Gastrocnemius medialis (tissue), 4 donors: ENCODE results near the gene P2RX2. TPM values are rescaled to one million over a fixed set of nuclear protein-coding genes. Genes with fewer than 3 reads are reported as not detected.

Source experiments
- ATAC-seq, 2 donors: fragments of 150-250 bp; one replicate each; pipeline ENCODE4 v1.9.1; 2016
- DNase-seq, 2 donors: peaks; one replicate each; pipeline ENCODE4 v3.0.0-alpha.2; 2019
- H3K27ac ChIP-seq, 4 donors: fragments of 200-600 bp; sonication (generic); 1 replicate in 1 of 4; 2 replicates in 3 of 4; pipeline ENCODE4 v1.5.1; 2016 to 2018; ENCODE audit warnings: mild to moderate bottlenecking in 2 of 4, moderate library complexity in 1 of 4
- H3K27me3 ChIP-seq, 3 donors: fragments of 200-600 bp; sonication (generic) in 2 of 3; 1 replicate in 1 of 3; 2 replicates in 2 of 3; pipeline versions ENCODE4 v1.5.1 to v1.6.0; 2016 to 2019; ENCODE audit warnings: mild to moderate bottlenecking in 1 of 3, moderate library complexity in 1 of 3
- H3K36me3 ChIP-seq, 2 donors: fragments of 200-600 bp; sonication (generic) in 1 of 2; one replicate each; pipeline ENCODE4 v1.5.1; 2017 to 2018
- H3K4me1 ChIP-seq, 2 donors: fragments of 200-600 bp; sonication (generic) in 1 of 2; one replicate each; pipeline ENCODE4 v1.5.1; 2016 to 2017; ENCODE audit warnings: mild to moderate bottlenecking in 2 of 2
- H3K4me3 ChIP-seq, 4 donors: fragments of 200-600 bp; sonication (generic) in 3 of 4; 1 replicate in 1 of 4; 2 replicates in 3 of 4; pipeline ENCODE4 v1.5.1; 2016 to 2019; ENCODE audit warnings: mild to moderate bottlenecking in 2 of 4
- H3K9me3 ChIP-seq, 3 donors: fragments of 200-600 bp; sonication (generic) in 2 of 3; 1 replicate in 1 of 3; 2 replicates in 2 of 3; pipeline ENCODE4 v1.5.1; 2016 to 2019
- POLR2A ChIP-seq, 2 donors: fragments of 450-650 bp; IDR thresholded peaks; one replicate each; pipeline ENCODE4 v1.6.1; 2017; ENCODE audit warnings: antibody characterized with exemption in 2 of 2, mild to moderate bottlenecking in 2 of 2, moderate library complexity in 2 of 2
- in situ Hi-C, 4 donors: fragments of 200-750 bp; cut with MboI; loops; one replicate each; pipeline versions ENCODE4 v1.15.0 to v1.8.0; 2017; ENCODE audit warnings: low sequenced_read_pairs in 4 of 4
- intact Hi-C: fragments of 100-400 bp; cut with DNase I; formaldehyde crosslinking; loops from one replicate; pipeline ENCODE4 v1.15.1; 2023; ENCODE audit warnings: low total_unique reads
- total RNA-seq, 4 donors: library from RNA; depleted of rRNA; stranded (reverse); fragments of >200 nt; gene quantifications; one replicate each; pipeline versions ENCODE4 v1.1.0 to v1.2.3, GENCODE V29; 2016
- TF ChIP-seq, protein P1 (sequence below), 5 experiments: fragments of 450-650 bp in 3 of 5; fragments of 200-600 bp in 2 of 5; sonication (generic) in 2 of 5; IDR thresholded peaks in 4 of 5; conservative IDR thresholded peaks in 1 of 5; 1 replicate in 4 of 5; 2 replicates in 1 of 5; pipeline ENCODE4 v1.5.1; 2016 to 2019; ENCODE audit warnings: antibody characterized with exemption in 5 of 5, mild to moderate bottlenecking in 3 of 5, moderate library complexity in 3 of 5

The P2RX2 gene
- total RNA-seq, 4 donors from 2014 or later: not detected

DNA sequence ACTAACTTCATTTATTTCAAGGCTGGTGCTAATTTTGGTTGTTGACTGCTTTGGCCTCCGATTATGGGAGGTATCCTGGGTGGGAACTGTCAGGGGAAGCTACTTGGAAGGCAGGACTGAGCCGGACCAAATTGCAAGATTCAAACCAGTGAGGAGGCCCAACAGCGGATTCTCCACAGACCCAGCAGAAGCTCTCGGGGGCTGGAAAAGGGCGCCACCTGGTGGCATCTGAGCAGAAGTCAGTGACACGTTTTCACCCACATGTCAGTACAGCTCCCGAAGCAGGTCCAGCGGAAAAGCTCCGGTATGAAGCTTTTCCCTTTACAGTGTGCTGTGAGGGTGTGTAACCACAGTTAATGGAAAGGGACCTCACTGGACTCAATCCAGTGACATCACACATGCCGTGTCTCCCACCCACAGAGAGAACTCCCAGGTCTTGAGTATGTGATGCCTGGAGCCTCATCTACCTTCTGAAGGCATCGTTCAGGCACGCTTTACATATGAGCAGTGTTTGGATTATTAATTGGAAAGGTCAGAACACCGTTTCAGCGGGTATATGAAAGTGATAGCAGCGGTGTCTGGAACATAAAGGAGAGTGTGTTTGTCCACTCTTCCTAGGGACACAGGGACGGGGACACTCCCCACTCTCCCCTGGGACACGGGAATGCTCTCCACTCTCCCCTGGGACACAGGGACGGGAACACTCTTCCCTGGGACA is 3.6 kb upstream of the P2RX2 start:
- no peak overlapping the region for H3K4me3 ChIP-seq
- H3K27ac ChIP-seq: no peak overlapping the region
- H3K4me1 ChIP-seq: no peaks in the 10 kb centered on the region
- H3K36me3 ChIP-seq: no peaks in the 10 kb centered on the region
- H3K9me3 ChIP-seq: peaks cover 0 to 12% (median 0%) of the 10 kb centered on the region in 3 donors
- no peak for TF ChIP-seq POLR2A (IDR thresholded peaks at IDR 0.05)
- TF ChIP-seq, protein P1, sequence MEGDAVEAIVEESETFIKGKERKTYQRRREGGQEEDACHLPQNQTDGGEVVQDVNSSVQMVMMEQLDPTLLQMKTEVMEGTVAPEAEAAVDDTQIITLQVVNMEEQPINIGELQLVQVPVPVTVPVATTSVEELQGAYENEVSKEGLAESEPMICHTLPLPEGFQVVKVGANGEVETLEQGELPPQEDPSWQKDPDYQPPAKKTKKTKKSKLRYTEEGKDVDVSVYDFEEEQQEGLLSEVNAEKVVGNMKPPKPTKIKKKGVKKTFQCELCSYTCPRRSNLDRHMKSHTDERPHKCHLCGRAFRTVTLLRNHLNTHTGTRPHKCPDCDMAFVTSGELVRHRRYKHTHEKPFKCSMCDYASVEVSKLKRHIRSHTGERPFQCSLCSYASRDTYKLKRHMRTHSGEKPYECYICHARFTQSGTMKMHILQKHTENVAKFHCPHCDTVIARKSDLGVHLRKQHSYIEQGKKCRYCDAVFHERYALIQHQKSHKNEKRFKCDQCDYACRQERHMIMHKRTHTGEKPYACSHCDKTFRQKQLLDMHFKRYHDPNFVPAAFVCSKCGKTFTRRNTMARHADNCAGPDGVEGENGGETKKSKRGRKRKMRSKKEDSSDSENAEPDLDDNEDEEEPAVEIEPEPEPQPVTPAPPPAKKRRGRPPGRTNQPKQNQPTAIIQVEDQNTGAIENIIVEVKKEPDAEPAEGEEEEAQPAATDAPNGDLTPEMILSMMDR (IDR thresholded peaks at IDR 0.05 in 4 of 5, conservative IDR thresholded peaks at IDR 0.05 in 1 of 5): peak; percentile 41 to 79 (median 73)
- in situ Hi-C loops (loop anchor here in 1 of 4 donors (25.0 kb wide), 1 partner anchor 203 kb away; no protein-coding TSS in a partner anchor), intact Hi-C loops (loop anchor here (5.0 kb wide), 2 partner anchors 198 to 463 kb away; no protein-coding TSS in a partner anchor)
- H3K27me3 ChIP-seq: peaks cover 39 to 77% (median 58%) of the 10 kb centered on the region in 3 donors
- ATAC-seq (peak; percentile 49 to 77), DNase-seq (peak; percentile 43 to 46)

DNA sequence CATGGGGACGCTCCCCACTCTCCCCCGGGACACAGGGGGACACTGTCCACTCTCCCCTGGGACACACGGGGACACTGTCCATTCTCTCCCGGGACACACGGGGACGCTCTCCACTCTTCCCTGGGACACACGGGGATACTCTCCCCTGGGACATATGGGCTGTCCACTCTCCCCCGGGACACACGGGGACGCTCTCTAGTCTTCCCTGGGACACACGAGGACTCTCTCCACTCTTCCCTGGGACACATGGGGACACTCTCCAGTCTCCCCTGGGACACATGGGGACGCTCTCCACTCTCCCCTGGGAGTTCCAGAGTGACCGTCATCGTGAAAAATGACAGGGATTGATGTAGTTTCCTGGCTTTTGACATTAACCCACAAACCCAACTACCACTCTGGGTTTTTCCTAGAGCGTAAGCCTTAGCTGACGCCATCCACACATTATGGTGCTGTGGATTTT is 3.0 kb upstream of the P2RX2 start:
- intact Hi-C loops (loop anchor here (5.0 kb wide), 2 partner anchors 198 to 463 kb away; no protein-coding TSS in a partner anchor), in situ Hi-C loops (loop anchor here in 1 of 4 donors (25.0 kb wide), 1 partner anchor 203 kb away; no protein-coding TSS in a partner anchor)
- Histone ChIP-seq H3K27ac (no peak overlapping the region), H3K36me3 (no peaks in the 10 kb centered on the region), H3K4me1 (no peaks in the 10 kb centered on the region), H3K9me3 (peaks cover 0 to 12% (median 0%) of the 10 kb centered on the region in 3 donors), H3K27me3 (peaks cover 44 to 76% (median 58%) of the 10 kb centered on the region in 3 donors), H3K4me3 (no peak overlapping the region)
- DNase-seq: no peak
- TF ChIP-seq POLR2A (IDR thresholded peaks at IDR 0.05): no peak
- TF ChIP-seq, protein P1 (IDR thresholded peaks at IDR 0.05 in 4 of 5, conservative IDR thresholded peaks at IDR 0.05 in 1 of 5): no peak
- ATAC-seq: no peak

DNA sequence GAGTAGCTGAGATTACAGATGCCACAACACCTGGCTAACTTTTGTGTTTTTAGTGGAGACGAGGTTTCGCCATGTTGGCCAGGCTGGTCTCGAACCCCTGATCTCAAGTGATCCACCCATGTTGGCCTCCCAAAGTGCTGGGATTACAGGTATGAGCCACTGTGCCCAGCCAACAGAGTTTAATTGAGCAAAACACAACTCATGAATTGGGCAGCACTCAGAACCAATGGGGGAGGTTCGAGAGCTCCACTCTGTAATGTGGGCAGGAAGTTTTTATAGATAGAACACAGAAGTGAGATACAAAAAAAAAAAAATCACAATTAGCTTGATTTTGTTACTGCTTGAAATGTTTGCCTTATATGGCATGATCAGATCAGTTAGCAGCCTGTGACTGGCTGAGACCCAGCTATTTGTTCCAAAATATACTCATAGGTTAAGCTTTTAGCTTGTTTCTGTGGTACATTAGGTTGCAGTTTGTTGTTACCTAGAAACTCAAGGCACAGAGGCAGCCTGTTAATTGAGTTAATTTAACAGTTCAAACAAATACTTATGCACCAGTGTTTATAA is 1.4 kb upstream of the P2RX2 start:
- DNase-seq (no peak), ATAC-seq (no peak)
- TF ChIP-seq, protein P1 (IDR thresholded peaks at IDR 0.05 in 4 of 5, conservative IDR thresholded peaks at IDR 0.05 in 1 of 5): no peak
- TF ChIP-seq POLR2A (IDR thresholded peaks at IDR 0.05): no peak
- Histone ChIP-seq H3K36me3 (no peaks in the 10 kb centered on the region), H3K9me3 (peaks cover 0 to 12% (median 0%) of the 10 kb centered on the region in 3 donors), H3K27me3 (peaks cover 44 to 69% (median 52%) of the 10 kb centered on the region in 3 donors), H3K4me1 (no peaks in the 10 kb centered on the region), H3K27ac (no peak overlapping the region), H3K4me3 (peak overlapping the region in 1 of 4 donors; percentile 2)
- in situ Hi-C loops (loop anchor here in 1 of 4 donors (25.0 kb wide), 1 partner anchor 205 kb away; no protein-coding TSS in a partner anchor), intact Hi-C loops (loop anchor here (5.0 kb wide), 2 partner anchors 200 to 465 kb away; no protein-coding TSS in a partner anchor)

DNA sequence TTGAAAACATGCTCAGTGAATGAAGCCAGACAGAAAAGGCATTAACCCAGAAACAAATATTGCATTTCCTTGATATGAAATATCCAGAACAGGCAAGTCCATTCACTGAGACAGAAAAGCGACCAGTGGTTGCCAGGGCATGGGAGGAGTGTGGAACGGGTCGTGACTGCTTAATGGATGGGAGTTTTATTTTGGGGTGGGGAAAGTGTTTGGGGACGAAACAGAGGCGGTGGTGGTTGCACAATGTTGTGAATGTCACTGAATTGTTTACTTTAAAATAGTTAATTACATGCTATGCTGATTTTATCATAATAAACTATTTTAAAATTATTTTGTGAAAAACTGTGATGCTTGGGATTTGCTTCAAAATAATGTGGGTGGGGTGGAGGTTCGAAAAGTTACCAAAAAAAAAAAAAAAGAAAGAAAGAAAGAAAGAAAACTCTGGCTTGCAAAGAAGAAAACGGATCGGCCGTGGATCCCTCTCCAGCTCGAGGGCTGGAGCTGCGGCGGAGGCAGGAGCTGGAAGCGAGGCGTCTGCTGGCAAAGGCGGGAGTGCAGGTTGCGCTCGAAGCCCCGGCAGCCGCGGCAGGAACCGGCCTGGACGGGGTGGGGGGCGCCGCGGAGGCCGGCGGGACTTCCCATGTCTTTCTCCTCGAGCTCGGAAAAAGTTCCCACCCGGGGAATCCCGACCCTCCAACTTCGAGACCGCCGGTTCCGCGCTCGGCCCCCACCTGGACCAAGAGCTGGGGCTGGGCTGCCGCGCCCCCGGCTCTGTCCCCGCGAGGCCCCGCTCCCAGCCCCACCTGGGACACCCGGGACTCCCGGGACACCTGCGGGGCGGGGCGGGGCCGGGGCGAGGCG is 524 bp upstream of the P2RX2 start:
- in situ Hi-C loops: loop anchor here in 1 of 4 donors (25.0 kb wide), 1 partner anchor 206 kb away; no protein-coding TSS in a partner anchor
- peaks cover 44 to 65% (median 52%) of the 10 kb centered on the region in 3 donors for H3K27me3 ChIP-seq

More for the DNA sequence above, 524 bp upstream of the P2RX2 start:
- Histone ChIP-seq H3K36me3 (no peaks in the 10 kb centered on the region), H3K9me3 (peaks cover 0 to 12% (median 0%) of the 10 kb centered on the region in 3 donors), H3K4me1 (peaks cover 0 to 5% of the 10 kb centered on the region in 2 donors), H3K27ac (no peak overlapping the region), H3K4me3 (peak overlapping the region in 1 of 4 donors; percentile 2)
- ATAC-seq (no peak), DNase-seq (no peak)
- TF ChIP-seq POLR2A (IDR thresholded peaks at IDR 0.05): no peak
- TF ChIP-seq, protein P1 (IDR thresholded peaks at IDR 0.05 in 4 of 5, conservative IDR thresholded peaks at IDR 0.05 in 1 of 5): no peak
- intact Hi-C loops: loop anchor here (5.0 kb wide), 2 partner anchors 201 to 466 kb away; no protein-coding TSS in a partner anchor
